ENCODE measurements around the gene SLC18A3.

Gene SLC18A3

GRCh38 chr10:49651039-49651835 is 41.1 kb downstream of the SLC18A3 start:
- no peak for DNase-seq (ENCODE audit: low read depth)

DNA sequence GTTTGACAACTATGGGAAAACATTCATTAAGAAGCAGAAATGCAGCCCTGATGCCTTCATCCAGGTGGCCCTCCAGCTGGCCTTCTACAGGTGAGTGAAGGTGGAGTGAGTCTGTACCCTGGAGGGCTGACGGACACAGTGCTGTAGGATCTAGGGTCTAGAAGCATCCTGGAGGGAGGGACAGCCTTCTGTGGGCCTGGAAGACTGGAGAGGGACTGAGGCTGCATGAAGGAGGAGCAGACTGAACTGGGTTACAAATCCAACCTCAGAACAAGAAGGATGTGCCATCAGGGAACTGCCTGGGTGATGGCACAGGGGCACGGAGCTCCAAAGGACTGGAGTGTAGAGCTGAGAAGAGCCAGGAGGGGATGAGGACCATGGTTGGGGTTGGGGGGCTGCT is 41.8 kb downstream of the SLC18A3 start:
- no peak for DNase-seq (ENCODE audit: low read depth)

- DNase-seq (ENCODE audit: low read depth) = no peak
Observed at GRCh38 chr10:49652421-49653272, 42.5 kb downstream of the SLC18A3 start.

DNA sequence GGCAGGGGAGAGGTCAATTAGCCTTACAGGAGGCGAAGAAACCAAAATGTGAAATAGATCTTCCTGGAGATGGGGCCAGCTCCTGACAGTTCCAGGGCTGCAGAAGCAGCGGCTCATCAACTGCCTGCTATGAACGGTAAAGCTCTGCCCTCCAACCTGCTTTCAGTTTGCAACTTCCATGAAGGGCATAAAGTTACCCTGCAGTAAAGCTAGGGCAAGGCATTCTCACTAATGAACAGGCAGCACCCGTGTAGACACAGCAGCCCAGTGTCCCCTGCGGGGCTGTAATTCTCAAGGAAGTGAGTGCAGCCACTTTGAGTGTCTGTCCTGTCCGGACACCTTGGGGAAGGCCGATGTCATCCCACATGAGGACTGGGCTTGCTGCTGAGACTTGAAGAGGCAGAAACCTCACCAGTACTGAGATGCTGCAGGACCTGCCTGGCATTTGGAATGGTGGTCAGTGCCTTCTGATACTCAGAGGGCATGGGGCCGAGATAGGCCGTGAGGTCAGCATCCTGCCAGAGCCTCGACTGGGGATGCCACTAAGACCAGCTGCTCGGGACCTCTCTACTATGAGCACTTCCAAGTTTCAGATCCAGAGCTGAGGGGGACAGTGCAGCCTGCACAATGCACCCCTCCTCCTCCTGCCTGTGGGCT is 43.3 kb downstream of the SLC18A3 start:
- DNase-seq (ENCODE audit: low read depth) = no peak

- DNase-seq (ENCODE audit: low read depth) = no peak
Observed at GRCh38 chr10:49654036-49654693, 44.1 kb downstream of the SLC18A3 start.

DNA sequence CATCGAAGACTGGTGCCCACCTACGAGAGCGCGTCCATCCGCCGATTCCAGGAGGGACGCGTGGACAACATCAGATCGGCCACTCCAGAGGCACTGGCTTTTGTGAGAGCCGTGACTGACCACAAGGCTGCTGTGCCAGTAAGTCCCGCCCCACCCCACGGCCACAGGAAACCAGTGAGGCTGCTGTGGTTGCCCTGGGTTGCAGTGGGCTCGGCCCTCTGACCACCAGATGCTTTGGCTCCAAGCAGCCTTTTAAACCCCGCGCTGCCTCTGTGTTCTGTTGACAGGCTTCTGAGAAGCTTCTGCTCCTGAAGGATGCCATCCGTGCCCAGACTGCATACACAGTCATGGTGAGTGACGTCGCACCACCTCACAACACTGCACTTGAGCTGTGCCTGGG is 45.0 kb downstream of the SLC18A3 start:
- DNase-seq (ENCODE audit: low read depth) = no peak

GRCh38 chr10:49656845-49657493 is 46.9 kb downstream of the SLC18A3 start:
- no peak for DNase-seq (ENCODE audit: low read depth)

- DNase-seq (ENCODE audit: low read depth) = no peak
Observed at GRCh38 chr10:49657606-49658005, 47.5 kb downstream of the SLC18A3 start.

DNA sequence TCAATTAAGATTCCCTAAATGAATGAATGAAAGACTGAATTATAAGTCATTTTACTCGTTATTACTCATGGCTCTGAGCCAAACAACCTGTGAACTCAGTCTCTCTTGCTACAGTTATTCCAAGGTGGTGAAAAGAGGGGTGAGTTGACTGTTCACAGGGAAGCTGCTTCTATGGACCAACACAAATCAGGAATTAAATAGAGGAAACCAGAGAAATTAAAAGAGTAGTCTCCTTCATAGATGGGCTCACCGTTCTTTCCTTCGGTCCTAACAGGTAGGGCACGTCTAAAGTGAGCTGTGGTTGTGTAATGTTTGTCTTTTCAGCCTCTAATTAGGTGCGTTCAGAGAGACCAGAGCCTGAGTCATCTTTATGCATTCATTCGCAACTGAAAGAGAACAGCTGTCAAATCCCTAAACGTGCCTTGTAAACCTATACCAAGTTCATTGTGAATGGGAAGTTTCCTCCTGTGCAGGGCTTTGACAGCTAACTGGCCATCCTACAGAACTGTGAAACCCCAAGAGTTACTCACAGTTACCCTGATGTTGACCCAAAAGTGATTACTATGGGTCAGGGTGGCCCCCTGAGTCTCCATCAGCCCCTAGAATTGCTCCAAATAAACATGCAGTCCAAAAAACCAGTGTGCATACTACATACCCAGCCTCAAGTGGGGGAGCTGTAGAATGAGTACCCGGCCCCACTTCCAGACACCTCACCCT is 51.2 kb downstream of the SLC18A3 start:
- no peak for DNase-seq (ENCODE audit: low read depth)

All from iris pigment epithelial cell (primary cell).